Stimulated activated CD4-positive, alpha-beta T cell treated with anti-CD3 and anti-CD28 coated beads, Interleukin-1b, Interleukin-23, amount 100 ng/mL, for 24 hours (primary cell): ENCODE measurements around the gene CDC40.
"Not testable (repeated sequence)": the region's sequence is repeated elsewhere in the genome, so short reads cannot be mapped to it uniquely, and the experiment has no call there.

ENCODE experiments used
- DNase-seq, 4 experiments: peaks; one replicate each; pipeline ENCODE4 v3.0.0-alpha.2; 2020; ENCODE audit warnings: low read depth in 4 of 4, low spot score in 1 of 4

CDC40 gene

GRCh38 chr6:110269623-110270022, 89.4 kb downstream of the CDC40 start:
- no peak for DNase-seq

- no peak for DNase-seq
Observed at GRCh38 chr6:110270165-110270564, 89.9 kb downstream of the CDC40 start.

GRCh38 chr6:110271732-110272022, 91.5 kb downstream of the CDC40 start:
- DNase-seq = no peak

GRCh38 chr6:110272781-110273180, 92.6 kb downstream of the CDC40 start:
- DNase-seq = not testable (repeated sequence)

GRCh38 chr6:110277100-110277665, 97.0 kb downstream of the CDC40 start:
- DNase-seq = no peak
